GM06990 (cell line): ENCODE data around the gene PCDHB14.
"Not testable (repeated sequence)": the region's sequence is repeated elsewhere in the genome, so short reads cannot be mapped to it uniquely, and the experiment has no call there.

ENCODE experiments used
- DNase-seq: peaks from one replicate; pipeline ENCODE4 v3.0.0-alpha.2; 2011; ENCODE audit not compliant: insufficient read length; ENCODE audit errors: extremely low read depth
- H3K27me3 ChIP-seq: replicated peaks from 2 replicates; pipeline ENCODE4 v1.6.0; 2011; ENCODE audit warnings: low read length; ENCODE audit not compliant: control insufficient read depth, insufficient read depth
- H3K36me3 ChIP-seq: 2 replicates; pipeline ENCODE4 v1.5.1; 2011; ENCODE audit warnings: low read length; ENCODE audit not compliant: control insufficient read depth, insufficient read depth
- H3K4me3 ChIP-seq: replicated peaks from 2 replicates; pipeline ENCODE4 v1.5.1; 2011; ENCODE audit warnings: low read depth, mild to moderate bottlenecking, control low read depth, low read length
- CTCF ChIP-seq: IDR thresholded peaks from 2 replicates; pipeline ENCODE4 v1.5.1; 2011; ENCODE audit warnings: low read length, control low read depth, mild to moderate bottlenecking, inconsistent platforms; ENCODE audit not compliant: insufficient read depth, poor library complexity, severe bottlenecking

The PCDHB14 gene

DNA sequence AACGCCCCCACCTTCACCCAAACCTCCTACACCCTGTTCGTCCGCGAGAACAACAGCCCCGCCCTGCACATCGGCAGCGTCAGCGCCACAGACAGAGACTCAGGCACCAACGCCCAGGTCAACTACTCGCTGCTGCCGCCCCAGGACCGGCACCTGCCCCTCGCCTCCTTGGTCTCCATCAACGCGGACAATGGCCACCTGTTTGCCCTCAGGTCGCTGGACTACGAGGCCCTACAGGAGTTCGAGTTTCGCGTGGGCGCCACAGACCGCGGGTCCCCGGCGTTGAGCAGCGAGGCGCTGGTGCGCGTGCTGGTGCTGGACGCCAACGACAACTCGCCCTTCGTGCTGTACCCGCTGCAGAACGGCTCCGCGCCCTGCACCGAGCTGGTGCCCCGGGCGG is 1.7 kb downstream of the PCDHB14 start:
- not testable (repeated sequence) for H3K4me3 ChIP-seq, DNase-seq, H3K36me3 ChIP-seq, H3K27me3 ChIP-seq

- DNase-seq, H3K27me3 ChIP-seq, H3K4me3 ChIP-seq, H3K36me3 ChIP-seq: not testable (repeated sequence)
Observed at GRCh38 chr5:141225421-141225820, 2.3 kb downstream of the PCDHB14 start.

DNA sequence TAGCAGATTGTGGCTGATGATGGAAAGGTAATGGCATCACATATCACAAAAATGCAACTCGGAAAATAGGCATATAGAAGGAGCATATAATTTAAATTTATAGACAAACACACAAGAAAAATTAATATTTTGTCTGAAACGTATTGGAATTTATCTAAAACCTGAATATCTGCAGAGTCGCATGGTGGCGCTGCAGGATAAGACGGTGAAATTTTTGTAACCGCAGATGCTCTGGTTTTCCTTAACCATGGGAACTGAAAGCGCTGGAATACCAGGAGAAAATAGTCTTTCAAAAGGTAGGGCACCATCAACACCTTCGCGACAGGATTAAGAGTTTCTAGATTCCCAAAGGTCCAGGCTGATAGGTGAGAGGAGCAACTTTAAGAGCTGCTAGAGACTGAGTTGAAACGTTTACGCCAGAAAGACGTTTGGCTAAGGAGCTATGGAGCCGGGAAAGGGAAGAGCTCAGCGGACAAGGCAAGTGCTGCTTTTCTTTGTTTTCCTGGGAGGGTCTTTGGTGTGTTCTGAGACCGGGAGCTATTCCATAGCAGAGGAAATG is 11.0 kb downstream of the PCDHB14 start:
- TF ChIP-seq CTCF, result no peak
- Histone ChIP-seq H3K4me3 (no peak overlapping the region), H3K27me3 (no peaks in the 10 kb centered on the region), H3K36me3 (no peaks in the 10 kb centered on the region)
- DNase-seq, result no peak

GRCh38 chr5:141235922-141236321 is 12.8 kb downstream of the PCDHB14 start:
- H3K36me3 ChIP-seq, DNase-seq, H3K27me3 ChIP-seq, H3K4me3 ChIP-seq: not testable (repeated sequence)

- TF ChIP-seq CTCF, result no peak
- no peak overlapping the region for H3K4me3 ChIP-seq
- H3K36me3 ChIP-seq, result no peaks in the 10 kb centered on the region
Observed at GRCh38 chr5:141236516-141237313, 13.6 kb downstream of the PCDHB14 start.

GRCh38 chr5:141241496-141241895 is 18.4 kb downstream of the PCDHB14 start:
- no peak for DNase-seq
- Histone ChIP-seq H3K4me3 (no peak overlapping the region), H3K27me3 (no peaks in the 10 kb centered on the region), H3K36me3 (no peaks in the 10 kb centered on the region)
- TF ChIP-seq CTCF, result no peak

More at GRCh38 chr5:141236516-141237313, 13.6 kb downstream of the PCDHB14 start:
- H3K27me3 ChIP-seq, result no peaks in the 10 kb centered on the region
- DNase-seq, result no peak

DNA sequence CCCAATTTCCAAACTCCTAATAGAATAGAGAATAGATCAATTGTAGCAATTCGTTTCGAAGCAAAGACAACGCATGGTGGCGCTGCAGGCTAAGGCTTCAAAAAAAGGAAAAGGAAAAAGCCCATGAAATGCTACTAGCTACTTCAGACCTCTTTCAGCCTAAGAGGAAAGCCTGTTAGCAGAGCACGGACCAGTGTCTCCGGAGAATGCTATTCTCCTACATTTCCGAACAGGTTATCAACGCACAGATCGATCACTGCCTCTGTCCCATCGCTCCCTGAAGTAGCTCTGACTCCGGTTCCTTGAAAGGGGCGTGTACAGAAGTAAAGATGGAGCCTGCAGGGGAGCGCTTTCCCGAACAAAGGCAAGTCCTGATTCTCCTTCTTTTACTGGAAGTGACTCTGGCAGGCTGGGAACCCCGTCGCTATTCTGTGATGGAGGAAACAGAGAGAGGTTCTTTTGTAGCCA is 22.1 kb downstream of the PCDHB14 start, which contains the start of gene PCDHB15:
TSS of gene PCDHB15 (plus strand) at position 146 of the 468 bp plus-strand sequence. CDS start at position 330, 184 bp downstream.
- Histone ChIP-seq H3K27me3 (no peaks in the 10 kb centered on the region), H3K4me3 (no peak within 1 kb of the TSS), H3K36me3 (no peaks in the 10 kb centered on the region)
- TF ChIP-seq CTCF, result peak; percentile 21
- DNase-seq, result no peak

GRCh38 chr5:141246971-141247370 is 23.8 kb downstream of the PCDHB14 start:
- H3K36me3 ChIP-seq, DNase-seq, H3K27me3 ChIP-seq, H3K4me3 ChIP-seq: not testable (repeated sequence)

- H3K36me3 ChIP-seq, result not testable (repeated sequence)
Observed at GRCh38 chr5:141247434-141247833, 24.3 kb downstream of the PCDHB14 start.

More at GRCh38 chr5:141247434-141247833, 24.3 kb downstream of the PCDHB14 start:
- H3K27me3 ChIP-seq, DNase-seq, H3K4me3 ChIP-seq: not testable (repeated sequence)
